IPS DF 6.9 (cell line): ENCODE results near the gene SESTD1.
"Not testable (repeated sequence)": the region's sequence is repeated elsewhere in the genome, so short reads cannot be mapped to it uniquely, and the experiment has no call there.

Experiments
- DNase-seq: peaks from one replicate; pipeline ENCODE4 v3.0.0-alpha.2; 2013; ENCODE audit warnings: low read depth, low spot score
- H3K27ac ChIP-seq: one replicate; pipeline ENCODE4 v1.5.1; 2013; ENCODE audit warnings: low read length, control low read depth
- H3K27me3 ChIP-seq: 2 replicates; pipeline ENCODE4 v1.6.1; 2013; ENCODE audit warnings: mild to moderate bottlenecking, low read length; ENCODE audit not compliant: control insufficient read depth, insufficient read depth
- H3K36me3 ChIP-seq: 2 replicates; pipeline ENCODE4 v1.6.1; 2013; ENCODE audit warnings: low read length; ENCODE audit not compliant: control insufficient read depth, insufficient read depth
- H3K4me1 ChIP-seq: 2 replicates; pipeline ENCODE4 v1.6.1; 2013; ENCODE audit warnings: low read length; ENCODE audit not compliant: control insufficient read depth, insufficient read depth
- H3K4me3 ChIP-seq: 2 replicates; pipeline ENCODE4 v1.5.1; 2013; ENCODE audit warnings: mild to moderate bottlenecking, low read length
- H3K9me3 ChIP-seq: 2 replicates; pipeline ENCODE4 v1.6.1; 2013; ENCODE audit warnings: low read length, inconsistent platforms; ENCODE audit not compliant: control insufficient read depth, insufficient read depth
- WGBS: extraction: QIAGEN DNeasy Blood & Tissue Kit; methylation state at CpG from one replicate; pipeline ENCODE4 v1.1.7; 2013; ENCODE audit warnings: mixed read lengths, missing lambda C conversion rate; ENCODE audit not compliant: insufficient read length, insufficient coverage; 5-methylcytosine and 5-hydroxymethylcytosine counted together

SESTD1 gene

DNA sequence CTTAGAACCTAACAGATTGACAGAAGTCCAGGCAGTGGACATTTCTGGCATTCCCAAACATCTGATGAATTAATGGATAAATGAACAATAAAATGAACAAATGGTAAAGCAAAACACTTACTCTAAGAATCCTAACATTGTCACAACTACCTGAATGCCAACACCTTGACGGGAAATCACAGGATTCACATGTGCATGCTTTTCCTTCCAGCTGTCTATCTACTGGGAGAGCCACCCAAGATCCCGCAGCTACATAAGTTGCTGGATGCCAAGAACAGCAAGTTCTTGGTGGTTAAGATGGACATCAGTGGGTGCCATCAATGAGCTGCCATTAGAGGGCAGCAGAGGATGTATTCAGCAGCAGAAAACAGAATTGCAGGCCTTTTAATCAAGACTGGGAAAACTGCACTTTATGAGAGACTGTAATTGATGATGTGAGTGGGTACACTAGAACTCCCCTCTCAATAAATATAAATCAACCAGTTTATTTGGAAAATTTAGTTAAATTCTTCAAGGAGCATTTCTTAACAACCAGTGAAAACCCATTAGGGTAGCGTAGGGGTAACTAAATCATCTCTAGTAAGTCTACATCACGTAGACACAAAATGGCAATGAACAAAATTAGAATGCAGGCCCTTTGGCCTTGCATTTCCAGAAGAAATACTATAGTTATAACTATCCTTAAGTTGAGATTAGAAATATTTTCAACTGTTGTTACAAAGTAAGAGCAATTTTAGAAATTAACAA, 45.6 kb downstream of the SESTD1 start:
- H3K36me3 ChIP-seq = no peaks in the 10 kb centered on the region
- no peaks in the 10 kb centered on the region for H3K4me1 ChIP-seq
- peak; percentile 47 for DNase-seq
- no peaks in the 10 kb centered on the region for H3K27me3 ChIP-seq
- no peak overlapping the region for H3K27ac ChIP-seq
- WGBS = no CpG with 5 or more reads among the region's 4 CpGs
- H3K4me3 ChIP-seq = no peak overlapping the region
- H3K9me3 ChIP-seq = no peaks in the 10 kb centered on the region

- not testable (repeated sequence) for H3K9me3 ChIP-seq, H3K27me3 ChIP-seq, H3K4me3 ChIP-seq, H3K36me3 ChIP-seq, H3K27ac ChIP-seq, DNase-seq, H3K4me1 ChIP-seq
- no CpG with 5 or more reads among the region's 3 CpGs for WGBS
Measured at GRCh38 chr2:179214671-179215070, 50.0 kb downstream of the SESTD1 start.

- no peaks in the 10 kb centered on the region; the same call in 1 of the 2 replicates for H3K9me3 ChIP-seq
- WGBS = no CpG with 5 or more reads among the region's 4 CpGs
Measured at GRCh38 chr2:179211355-179211754, 53.3 kb downstream of the SESTD1 start.

GRCh38 chr2:179208277-179208676, 56.4 kb downstream of the SESTD1 start:
- H3K36me3 ChIP-seq, H3K9me3 ChIP-seq, H3K27ac ChIP-seq, H3K4me1 ChIP-seq, H3K27me3 ChIP-seq, H3K4me3 ChIP-seq, DNase-seq: not testable (repeated sequence)
- WGBS = no CpG with 5 or more reads among the region's 1 CpG

More at GRCh38 chr2:179211355-179211754, 53.3 kb downstream of the SESTD1 start:
- no peaks in the 10 kb centered on the region for H3K36me3 ChIP-seq
- H3K4me1 ChIP-seq = no peaks in the 10 kb centered on the region
- H3K27ac ChIP-seq = no peak overlapping the region
- H3K27me3 ChIP-seq = no peaks in the 10 kb centered on the region
- DNase-seq = no peak
- no peak overlapping the region for H3K4me3 ChIP-seq

- no peak overlapping the region for H3K27ac ChIP-seq
- no peaks in the 10 kb centered on the region for H3K4me1 ChIP-seq
- no peak overlapping the region for H3K4me3 ChIP-seq
- H3K36me3 ChIP-seq = no peaks in the 10 kb centered on the region
- no CpG with 5 or more reads among the region's 5 CpGs for WGBS
- DNase-seq = no peak
- no peaks in the 10 kb centered on the region for H3K27me3 ChIP-seq
- H3K9me3 ChIP-seq = peaks cover 3% of the 10 kb centered on the region
Measured at GRCh38 chr2:179207047-179207446, 57.6 kb downstream of the SESTD1 start.

DNA sequence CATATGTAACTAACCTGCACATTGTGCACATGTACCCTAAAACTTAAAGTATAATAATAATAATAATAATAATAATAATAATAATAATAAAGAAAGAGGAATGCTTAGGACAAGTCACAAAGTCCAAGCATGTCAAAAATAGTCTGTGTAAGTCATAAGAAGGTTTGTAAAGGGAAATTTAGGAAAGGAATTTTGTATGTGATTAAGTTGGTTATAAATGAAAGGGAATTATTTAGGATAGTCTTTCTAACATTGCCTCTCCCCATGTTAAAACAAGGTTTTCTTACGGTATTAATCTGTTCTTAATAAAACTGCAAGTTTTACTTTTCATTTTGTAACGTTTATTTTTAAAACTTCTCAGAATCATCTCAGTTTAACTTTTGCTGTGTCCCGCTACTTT, 62.8 kb downstream of the SESTD1 start:
- Histone ChIP-seq H3K9me3 (peaks cover 3% of the 10 kb centered on the region), H3K27ac (no peak overlapping the region), H3K27me3 (no peaks in the 10 kb centered on the region), H3K36me3 (no peaks in the 10 kb centered on the region), H3K4me3 (no peak overlapping the region), H3K4me1 (no peaks in the 10 kb centered on the region)
- WGBS = no CpG with 5 or more reads among the region's 3 CpGs
- peak; percentile 16 for DNase-seq

DNA sequence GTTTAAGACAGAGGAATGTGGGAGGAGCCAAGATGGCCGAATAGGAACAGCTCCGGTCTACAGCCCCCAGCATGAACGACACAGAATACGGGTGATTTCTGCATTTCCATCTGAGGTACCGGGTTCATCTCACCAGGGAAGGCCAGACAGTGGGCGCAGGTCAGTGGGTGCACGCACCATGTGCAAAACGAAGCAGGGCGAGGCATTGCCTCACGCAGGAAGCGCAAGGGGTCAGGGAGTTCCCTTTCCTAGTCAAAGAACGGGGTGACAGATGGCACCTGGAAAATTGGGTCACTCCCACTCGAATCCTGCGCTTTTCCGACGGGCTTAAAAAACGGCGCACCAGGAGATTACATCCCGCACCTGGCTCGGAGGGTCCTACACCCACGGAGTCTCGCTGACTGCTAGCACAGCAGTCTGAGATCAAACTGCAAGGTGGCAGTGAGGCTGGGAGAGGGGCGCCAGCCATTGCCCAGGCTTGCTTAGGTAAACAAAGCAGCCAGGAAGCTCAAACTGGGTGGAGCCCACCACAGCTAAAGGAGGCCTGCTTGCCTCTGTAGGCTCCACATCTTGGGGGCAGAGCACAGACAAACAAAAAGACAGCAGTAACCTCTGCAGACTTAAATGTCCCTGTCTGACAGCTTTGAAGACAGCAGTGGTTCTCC, 68.6 kb downstream of the SESTD1 start:
- not testable (repeated sequence) for H3K36me3 ChIP-seq, H3K4me3 ChIP-seq, H3K4me1 ChIP-seq, H3K27ac ChIP-seq, H3K27me3 ChIP-seq, DNase-seq, H3K9me3 ChIP-seq
- no CpG with 5 or more reads among the region's 23 CpGs for WGBS

GRCh38 chr2:179195141-179195540, 69.5 kb downstream of the SESTD1 start:
- Histone ChIP-seq H3K9me3 (no peaks in the 10 kb centered on the region), H3K36me3 (no peaks in the 10 kb centered on the region), H3K4me3 (no peak overlapping the region), H3K27me3 (no peaks in the 10 kb centered on the region), H3K27ac (no peak overlapping the region), H3K4me1 (no peaks in the 10 kb centered on the region)
- DNase-seq = no peak
- WGBS = no CpG with 5 or more reads among the region's 2 CpGs

DNA sequence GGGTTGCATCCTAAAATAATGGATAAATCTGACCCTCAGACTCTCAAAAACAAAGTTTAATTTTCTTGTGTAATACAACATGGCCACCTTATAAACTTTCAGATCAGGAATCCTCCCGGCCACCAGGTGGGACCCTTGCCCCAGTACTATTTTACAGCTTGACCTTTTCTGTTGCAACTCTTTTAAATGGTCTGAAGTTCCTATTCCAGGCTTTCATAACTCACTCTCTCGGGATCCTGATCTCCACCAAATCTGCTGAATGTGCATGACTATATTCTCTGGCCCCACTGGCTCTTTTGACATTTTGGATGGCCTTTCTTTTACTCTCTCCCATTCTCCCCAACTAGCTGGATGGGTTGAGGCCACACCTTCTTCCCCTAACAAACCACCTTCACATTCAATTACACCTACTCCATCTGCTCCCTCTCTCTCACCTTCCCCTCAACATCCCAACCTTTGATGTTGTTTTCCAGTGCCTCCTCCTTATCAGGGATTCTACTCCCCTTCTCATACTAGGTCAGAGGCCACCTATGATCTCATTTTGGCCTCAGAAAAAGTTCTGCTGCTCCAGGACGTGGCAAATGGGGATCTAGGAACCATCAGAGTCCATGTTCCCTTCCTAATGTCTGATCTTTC, 70.8 kb downstream of the SESTD1 start:
- DNase-seq = no peak
- H3K4me3 ChIP-seq = no peak overlapping the region
- no peaks in the 10 kb centered on the region for H3K9me3 ChIP-seq
- no peaks in the 10 kb centered on the region for H3K4me1 ChIP-seq
- H3K27ac ChIP-seq = no peak overlapping the region
- no CpG with 5 or more reads among the region's 3 CpGs for WGBS
- no peaks in the 10 kb centered on the region for H3K27me3 ChIP-seq
- H3K36me3 ChIP-seq = no peaks in the 10 kb centered on the region

DNA sequence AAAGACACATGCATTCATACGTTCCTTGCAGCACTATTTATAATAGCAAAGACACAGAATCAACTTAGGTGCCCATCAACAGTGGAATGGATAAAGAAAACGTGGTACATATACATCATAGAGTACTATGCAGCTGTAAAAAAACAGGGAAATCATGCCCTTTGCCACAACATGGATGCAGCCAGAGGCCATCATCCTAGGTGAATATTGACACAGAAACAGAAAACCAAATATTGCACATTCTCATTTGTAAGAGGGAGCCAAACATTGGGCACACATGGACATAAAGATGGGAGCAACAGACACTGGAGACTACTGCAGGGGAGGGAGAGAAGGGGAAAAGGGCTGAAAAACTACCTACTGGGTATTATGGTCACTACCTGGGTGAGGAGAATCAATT, 73.5 kb downstream of the SESTD1 start:
- H3K4me3 ChIP-seq = no peak overlapping the region
- H3K27ac ChIP-seq = no peak overlapping the region
- no peaks in the 10 kb centered on the region for H3K4me1 ChIP-seq
- no peaks in the 10 kb centered on the region for H3K9me3 ChIP-seq
- H3K36me3 ChIP-seq = no peaks in the 10 kb centered on the region
- no CpG with 5 or more reads among the region's 2 CpGs for WGBS
- no peak for DNase-seq
- no peaks in the 10 kb centered on the region for H3K27me3 ChIP-seq
